Measurements from ENCODE around the gene SHMT1.

- no peak for TF ChIP-seq CTCF (conservative IDR thresholded peaks at IDR 0.05 in 1 of 2, IDR thresholded peaks at IDR 0.05 in 1 of 2; ENCODE audit: low read depth in 1 of 2, low read length in 2 of 2)
- no peak for TF ChIP-seq EZH2 (IDR thresholded peaks at IDR 0.05; ENCODE audit: low read length, missing control alignments)
Observed at GRCh38 chr17:18314059-18314730, 49.2 kb downstream of the SHMT1 start.
